NCI-H2029 (cell line): ENCODE data around the gene MROH2A.

Experiments used
- DNase-seq: peaks from one replicate; lab custom pipeline; 2025; lab: John Stamatoyannopoulos, UW

MROH2A gene

GRCh38 chr2:233819884-233820773, 42.0 kb downstream of the MROH2A start:
- DNase-seq: no peak

DNA sequence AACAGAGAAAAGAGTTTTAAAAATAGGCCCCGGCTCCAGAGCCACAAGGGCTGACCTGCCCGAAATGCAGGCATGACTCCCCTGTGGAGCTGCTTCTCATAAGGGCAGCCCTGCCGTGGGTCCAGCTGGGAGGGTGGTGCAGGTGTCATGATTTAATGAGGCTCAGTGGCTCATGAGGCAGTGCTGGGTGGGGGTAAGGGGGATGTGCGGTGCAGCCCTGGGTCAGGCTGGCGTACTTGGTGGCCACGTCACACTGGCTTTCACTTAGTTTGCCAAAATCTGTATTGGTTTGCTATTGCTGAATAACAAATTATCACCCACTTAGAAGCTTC, 42.6 kb downstream of the MROH2A start:
- DNase-seq: no peak

- DNase-seq: no peak
Observed at GRCh38 chr2:233821196-233821595, 43.1 kb downstream of the MROH2A start.

- no peak for DNase-seq
Observed at GRCh38 chr2:233821709-233822100, 43.6 kb downstream of the MROH2A start.

DNA sequence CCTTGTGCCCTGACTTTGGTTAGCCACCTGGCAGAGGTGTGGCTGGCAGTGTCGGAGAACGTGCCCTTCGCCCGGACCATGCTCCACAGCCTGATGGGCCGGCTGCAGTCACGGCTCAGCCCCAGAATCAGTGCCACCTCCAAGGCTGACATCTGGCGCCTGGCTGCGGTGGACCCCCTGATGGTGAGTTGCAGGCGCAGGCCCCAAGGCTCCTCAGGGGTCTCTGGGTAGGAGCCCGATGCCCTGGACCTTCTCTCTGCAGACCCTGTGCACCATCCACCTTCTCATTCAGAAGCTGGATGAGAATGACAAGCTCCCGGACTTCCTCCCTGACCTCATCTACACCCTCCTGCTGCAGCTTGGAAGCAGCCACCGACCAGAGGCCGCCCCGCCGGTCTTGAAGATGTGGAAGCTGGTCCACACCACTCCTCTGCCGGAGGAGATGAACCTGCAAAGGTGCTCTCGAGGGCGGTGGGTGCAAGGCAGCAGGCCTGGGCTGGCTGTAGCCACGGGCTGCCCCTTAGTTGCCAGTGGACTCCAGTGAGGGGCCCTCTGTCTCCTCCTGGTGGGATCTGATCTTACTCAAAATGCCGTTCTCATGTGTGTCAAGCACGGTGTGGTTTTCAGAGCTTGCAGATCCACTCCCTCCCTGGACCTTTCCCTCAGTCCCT, 44.1 kb downstream of the MROH2A start:
- DNase-seq: no peak

DNA sequence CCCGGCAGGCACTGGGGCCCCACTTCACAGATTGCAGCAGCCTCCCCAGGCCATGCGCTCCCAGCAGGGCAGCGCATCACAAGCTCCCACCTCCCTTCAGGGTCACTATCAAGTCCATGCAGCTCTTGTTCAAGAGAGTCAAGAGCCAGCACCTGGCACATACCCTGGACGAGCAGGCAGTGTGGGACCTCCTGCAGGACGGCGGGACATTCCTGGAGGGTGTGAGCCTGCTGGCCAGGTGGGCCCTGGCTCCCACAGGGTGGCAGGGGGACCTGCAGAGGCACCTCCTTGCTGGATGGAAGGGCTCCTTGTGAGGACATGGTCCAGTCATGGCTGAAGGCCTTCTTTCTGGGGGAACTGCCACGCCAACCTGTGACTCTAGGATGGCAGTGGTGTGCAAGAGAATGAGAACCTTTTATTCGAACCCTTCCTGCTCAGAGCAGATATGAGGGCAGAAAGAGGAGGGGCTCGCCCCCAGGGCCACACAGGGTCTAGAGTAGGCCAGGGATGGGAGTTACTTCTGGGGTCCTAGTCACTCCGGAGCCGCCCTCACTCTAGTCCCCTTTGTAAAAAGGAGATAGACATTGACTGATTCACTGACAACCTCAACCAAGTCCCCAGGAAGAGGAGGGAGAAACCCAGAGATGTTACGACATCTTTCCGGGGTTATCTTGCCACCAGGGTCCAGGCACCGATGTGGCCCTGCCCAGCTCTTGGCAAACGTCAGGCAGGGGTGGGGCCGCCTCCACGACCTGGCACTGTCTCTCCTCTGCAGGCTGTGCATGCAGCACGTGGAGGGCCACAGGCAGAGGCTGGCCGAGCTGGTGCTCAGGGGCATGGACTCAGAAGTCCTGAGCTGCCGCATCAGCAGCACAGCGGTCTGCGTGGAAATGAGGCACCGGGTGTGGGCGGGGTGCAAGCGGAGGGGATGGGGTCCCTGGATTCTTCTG, 44.9 kb downstream of the MROH2A start:
- DNase-seq: no peak

GRCh38 chr2:233823731-233824121, 45.6 kb downstream of the MROH2A start:
- no peak for DNase-seq

DNA sequence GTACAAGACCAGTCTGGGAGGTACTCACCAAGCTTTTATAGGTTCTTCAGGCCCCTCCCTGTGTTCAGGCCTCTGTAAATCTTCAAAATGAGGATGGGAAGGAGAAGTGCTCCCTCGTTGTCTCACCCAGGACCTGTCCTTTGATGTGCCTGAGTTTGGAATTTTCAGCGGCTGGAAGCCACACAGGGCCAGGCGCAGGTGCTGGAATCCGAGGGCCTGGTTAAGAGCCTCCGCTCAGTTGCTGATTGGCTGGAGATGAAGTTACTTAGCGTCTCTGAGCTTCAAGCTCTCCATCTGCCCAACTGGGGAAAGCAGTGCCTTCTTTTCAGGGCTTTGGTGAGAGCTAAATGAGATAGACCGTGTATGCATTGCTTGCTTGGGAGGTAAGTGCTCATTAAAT, 46.2 kb downstream of the MROH2A start:
- DNase-seq: no peak

DNA sequence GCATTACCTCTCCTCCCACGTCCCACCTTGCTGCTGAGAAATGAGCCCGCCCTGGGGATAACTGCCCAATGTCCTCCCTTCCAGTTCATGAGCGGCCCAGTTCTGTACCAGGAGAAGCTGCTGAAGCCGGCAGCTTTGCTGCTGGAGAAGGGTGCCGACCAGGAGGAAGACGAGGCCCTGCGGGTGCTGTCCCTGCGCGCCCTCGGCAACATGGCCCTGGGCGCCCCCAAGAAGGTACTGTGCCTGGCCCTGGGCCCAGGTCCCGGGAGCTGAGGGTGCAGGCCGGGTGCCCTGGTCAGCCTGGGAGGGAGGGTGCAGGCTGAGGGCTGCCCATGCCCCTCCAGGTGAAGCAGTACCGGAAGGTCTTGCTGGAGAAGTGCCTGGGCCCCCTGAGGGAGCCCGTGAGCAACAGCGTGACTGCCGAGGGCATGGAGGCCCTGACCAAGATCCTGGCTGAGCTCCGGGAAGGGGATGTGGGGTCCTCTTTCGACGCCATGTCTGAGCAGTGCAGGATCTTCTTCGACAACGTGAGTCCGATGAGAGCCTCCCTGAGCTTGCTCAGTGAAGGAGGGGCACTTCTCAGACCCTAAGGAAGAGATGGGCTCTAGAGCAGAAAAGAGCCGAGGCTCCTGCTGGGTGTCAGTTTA, 50.5 kb downstream of the MROH2A start:
- DNase-seq: no peak

GRCh38 chr2:233829193-233830110, 51.3 kb downstream of the MROH2A start:
- DNase-seq: no peak

DNA sequence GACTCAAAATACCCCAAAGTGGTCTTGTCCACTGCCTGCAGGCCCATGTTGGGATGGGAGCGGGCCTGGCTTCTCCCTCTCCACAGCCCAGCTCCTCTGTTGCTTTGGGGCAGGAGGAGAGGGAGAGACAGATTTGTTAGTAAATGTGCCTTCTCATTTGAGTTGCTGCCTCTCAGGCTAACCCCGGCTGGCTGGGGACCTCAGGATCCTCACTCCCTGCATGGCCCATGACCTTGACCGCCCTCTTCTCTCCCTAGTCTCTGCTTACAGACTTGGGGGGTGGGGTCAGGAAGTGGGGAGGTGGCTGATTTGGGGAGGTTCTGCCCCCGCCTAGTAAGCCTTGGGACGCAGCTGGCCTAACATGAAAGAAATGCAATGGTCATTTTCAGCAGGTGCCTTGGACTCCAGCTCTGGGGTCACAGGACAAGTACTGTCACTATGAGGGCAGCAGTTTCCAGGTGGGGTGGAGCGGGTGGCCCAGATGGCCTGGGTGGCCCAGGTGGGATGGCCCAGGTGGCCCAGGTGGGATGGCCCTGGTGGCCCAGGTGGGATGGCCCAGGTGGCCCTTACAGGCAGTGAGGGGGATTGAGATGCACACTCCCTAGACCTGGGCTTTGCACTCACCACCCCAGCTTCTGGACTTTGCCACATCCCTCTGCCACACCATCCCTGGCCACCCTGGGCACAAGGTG, 52.1 kb downstream of the MROH2A start:
- no peak for DNase-seq

DNA sequence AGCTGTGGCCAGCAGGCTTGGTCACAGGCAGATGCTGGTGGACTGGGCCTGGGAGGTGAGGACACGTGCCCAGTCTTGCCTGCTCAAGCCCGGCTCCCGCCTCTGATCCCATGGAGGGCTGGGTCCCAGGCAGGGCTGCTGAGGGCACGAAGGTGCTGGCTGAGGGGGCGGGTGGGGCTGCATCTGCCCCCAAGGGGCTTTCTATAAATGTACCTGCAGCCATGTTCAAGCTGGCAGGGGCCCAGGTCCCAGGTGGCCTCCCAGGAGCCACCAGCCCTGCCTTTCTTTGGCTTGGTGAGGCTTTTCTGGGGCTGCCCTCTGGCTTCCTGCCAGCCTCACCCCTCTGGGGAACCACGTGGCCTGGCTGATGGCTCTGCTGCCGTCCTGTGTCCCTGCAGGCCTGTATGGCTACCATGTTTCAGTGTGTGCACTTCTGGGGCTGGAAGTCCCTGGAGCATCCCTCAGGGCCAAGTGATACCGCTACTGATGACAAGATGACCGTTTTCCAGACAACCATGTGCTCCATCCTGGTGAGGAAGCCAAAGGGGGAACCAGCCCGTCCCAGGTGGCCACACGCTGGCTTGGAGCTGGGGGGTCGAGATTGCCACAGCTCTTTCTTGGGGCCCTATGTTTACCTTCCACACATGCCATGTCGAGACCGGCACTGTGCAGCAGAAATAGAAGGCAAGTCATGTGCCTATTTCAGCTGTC, 53.0 kb downstream of the MROH2A start:
- DNase-seq: no peak

- DNase-seq: no peak
Observed at GRCh38 chr2:233831861-233832260, 53.7 kb downstream of the MROH2A start.

DNA sequence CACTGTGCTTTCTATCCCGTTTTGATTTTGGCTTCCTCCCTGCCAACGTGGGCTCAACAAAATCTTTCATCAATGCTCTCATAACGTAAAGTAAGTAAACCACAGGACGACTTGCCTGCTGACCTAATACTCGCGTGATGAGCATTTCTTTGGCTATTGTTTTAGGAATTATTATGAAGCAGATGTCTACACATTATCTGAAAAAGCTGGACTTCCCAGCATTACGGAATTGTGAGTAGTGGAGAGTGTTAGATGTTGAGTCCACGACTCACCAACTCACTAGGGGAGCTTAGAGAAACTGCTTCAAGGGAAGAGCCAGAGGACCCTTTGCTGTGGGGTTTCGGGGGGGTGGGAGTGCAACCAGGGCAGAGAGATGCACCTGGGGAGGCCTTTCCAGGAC, 54.3 kb downstream of the MROH2A start:
- DNase-seq: no peak

GRCh38 chr2:233832869-233833311, 54.8 kb downstream of the MROH2A start:
- no peak for DNase-seq

GRCh38 chr2:233833345-233833744, 55.2 kb downstream of the MROH2A start:
- no peak for DNase-seq

DNA sequence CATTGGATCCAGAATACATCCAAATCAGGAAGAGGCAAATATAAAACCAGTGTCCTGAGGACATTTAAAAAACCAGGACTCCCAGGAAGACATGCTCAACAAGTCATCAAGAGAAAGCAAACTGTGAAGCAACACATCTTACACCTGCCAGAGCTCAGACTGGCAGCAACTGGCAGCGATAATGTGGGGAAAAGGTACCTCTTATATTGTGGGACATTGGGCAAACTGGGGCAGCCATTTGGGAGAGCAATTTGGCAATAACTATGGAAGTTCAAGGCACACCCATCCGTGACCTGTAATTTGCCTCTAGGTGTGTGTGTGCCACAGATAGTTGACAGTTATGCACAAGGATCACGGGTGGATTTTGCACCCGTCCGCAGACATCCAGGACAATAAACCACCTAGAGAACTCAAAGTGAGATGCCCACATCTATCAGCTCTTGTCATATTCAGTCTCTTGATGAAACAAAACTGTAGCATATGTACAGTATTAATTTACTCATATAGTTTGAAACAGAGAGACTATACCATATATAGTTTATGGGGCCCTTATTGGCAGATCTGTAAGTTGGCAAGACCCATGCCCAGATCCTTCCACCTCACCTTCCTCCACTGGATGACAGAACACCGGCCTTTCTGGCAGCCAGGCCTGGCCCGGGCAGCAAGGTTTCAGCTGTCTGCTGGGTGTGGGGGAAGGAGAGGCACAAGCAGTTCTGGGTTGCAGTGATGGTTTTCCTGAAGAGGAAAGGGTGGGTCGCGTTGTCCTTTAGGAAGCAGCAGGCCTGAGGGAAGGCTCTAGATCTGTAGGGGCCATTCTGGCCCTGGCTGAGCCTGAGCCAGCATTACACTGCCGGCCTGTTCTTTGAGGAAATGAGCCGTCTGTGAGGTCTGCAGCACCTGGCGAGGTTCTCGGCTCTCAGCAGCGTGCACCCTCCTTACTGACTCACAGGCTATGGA, 57.4 kb downstream of the MROH2A start:
- no peak for DNase-seq

DNA sequence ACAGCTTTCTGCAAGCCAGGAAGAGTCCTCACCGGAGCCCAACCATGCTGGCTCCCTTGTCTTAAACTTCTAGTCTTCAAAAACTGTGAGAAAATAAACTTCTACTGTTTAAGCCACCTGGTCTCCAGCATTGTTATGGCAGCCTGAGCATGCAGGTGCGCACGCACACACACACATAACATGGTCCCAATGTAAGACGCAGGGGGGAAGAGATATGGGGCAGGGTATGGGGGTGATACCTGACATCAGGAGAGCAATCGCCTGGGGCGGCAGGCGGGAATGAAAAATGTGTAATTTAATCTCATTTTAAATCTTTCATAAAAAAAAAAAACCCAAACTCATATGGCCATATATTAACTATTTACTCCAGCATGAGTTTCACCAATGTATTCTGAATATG, 58.2 kb downstream of the MROH2A start:
- no peak for DNase-seq
